ENCODE measurements around the gene SHLD1. TPM values are rescaled to one million over a fixed set of nuclear protein-coding genes. Genes with fewer than 3 reads are reported as not detected.
"Not testable (repeated sequence)": the region's sequence is repeated elsewhere in the genome, so short reads cannot be mapped to it uniquely, and the experiment has no call there.

The SHLD1 gene
- total RNA-seq, 2 donors from 2014 or later: 4.0 to 6.6 TPM

DNA sequence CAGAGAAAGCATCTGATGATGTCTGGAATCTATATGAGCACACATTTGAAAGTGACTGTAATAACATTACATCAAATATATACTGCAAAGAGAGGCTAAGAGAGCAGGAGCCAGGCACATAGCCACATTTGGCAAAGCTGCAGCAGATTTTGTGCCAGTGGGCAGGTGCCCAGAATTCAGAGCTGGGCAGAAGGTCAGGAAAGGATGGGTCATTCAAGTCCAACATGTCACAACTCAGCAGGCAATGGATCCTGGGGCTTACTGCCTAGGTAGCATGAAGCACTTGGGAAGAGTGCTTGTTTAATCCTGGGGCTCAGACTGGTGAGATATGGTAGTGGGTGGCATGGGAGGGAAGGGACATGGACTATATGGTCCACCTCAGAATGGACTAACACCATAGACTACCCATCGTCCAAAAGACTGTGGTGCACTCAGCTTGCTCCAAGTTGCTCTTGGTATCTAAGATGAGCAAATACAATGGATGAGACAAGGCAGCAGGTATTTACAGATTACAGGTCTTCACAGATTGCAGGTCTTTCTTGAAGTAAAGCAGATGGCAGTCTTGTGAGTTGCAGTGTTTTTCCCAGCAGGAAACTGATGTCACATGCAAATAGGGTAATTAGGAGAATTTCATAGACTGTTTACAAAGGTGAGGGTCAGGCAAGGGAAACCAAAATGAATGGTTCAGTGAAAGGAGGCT is 31.2 kb upstream of the SHLD1 start:
- H3K4me1 Mint-ChIP-seq: peaks cover 21% of the 10 kb centered on the region
- H3K36me3 Mint-ChIP-seq (ENCODE audit: low read depth): no peaks in the 10 kb centered on the region
- H3K27me3 ChIP-seq (ENCODE audit: control insufficient read depth, insufficient read depth, low read length, poor library complexity, severe bottlenecking): no peaks in the 10 kb centered on the region
- no peak for DNase-seq
- no peaks in the 10 kb centered on the region for H3K9me3 ChIP-seq (ENCODE audit: control insufficient read depth, low read length)
- H3K4me3 ChIP-seq (ENCODE audit: low read length): peak overlapping the region; percentile 51
- no peaks in the 10 kb centered on the region for H3K9me3 Mint-ChIP-seq
- TF ChIP-seq, protein P1, sequence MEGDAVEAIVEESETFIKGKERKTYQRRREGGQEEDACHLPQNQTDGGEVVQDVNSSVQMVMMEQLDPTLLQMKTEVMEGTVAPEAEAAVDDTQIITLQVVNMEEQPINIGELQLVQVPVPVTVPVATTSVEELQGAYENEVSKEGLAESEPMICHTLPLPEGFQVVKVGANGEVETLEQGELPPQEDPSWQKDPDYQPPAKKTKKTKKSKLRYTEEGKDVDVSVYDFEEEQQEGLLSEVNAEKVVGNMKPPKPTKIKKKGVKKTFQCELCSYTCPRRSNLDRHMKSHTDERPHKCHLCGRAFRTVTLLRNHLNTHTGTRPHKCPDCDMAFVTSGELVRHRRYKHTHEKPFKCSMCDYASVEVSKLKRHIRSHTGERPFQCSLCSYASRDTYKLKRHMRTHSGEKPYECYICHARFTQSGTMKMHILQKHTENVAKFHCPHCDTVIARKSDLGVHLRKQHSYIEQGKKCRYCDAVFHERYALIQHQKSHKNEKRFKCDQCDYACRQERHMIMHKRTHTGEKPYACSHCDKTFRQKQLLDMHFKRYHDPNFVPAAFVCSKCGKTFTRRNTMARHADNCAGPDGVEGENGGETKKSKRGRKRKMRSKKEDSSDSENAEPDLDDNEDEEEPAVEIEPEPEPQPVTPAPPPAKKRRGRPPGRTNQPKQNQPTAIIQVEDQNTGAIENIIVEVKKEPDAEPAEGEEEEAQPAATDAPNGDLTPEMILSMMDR (conservative IDR thresholded peaks at IDR 0.05): no peak
- H3K27ac ChIP-seq (ENCODE audit: low read depth, low read length): no peak overlapping the region
- H3K4me3 Mint-ChIP-seq: no peak overlapping the region
- H3K27ac Mint-ChIP-seq: peak overlapping the region; percentile 59
- H3K36me3 ChIP-seq (ENCODE audit: control insufficient read depth, insufficient read depth, low read length): no peaks in the 10 kb centered on the region
- peaks cover 15% of the 10 kb centered on the region for H3K4me1 ChIP-seq (ENCODE audit: control insufficient read depth, insufficient read depth, low read length)
- H3K9ac ChIP-seq (ENCODE audit: extremely low read depth, low read length, poor library complexity, severe bottlenecking): no peak overlapping the region
- WGBS, 2 experiments (ENCODE audit: insufficient coverage in 1 of 2, insufficient read length in 1 of 2): 78 to 83% methylated on average over 1 of the region's 1 CpG
- peaks cover 36% of the 10 kb centered on the region for H3K27me3 Mint-ChIP-seq (ENCODE audit: insufficient read depth)

DNA sequence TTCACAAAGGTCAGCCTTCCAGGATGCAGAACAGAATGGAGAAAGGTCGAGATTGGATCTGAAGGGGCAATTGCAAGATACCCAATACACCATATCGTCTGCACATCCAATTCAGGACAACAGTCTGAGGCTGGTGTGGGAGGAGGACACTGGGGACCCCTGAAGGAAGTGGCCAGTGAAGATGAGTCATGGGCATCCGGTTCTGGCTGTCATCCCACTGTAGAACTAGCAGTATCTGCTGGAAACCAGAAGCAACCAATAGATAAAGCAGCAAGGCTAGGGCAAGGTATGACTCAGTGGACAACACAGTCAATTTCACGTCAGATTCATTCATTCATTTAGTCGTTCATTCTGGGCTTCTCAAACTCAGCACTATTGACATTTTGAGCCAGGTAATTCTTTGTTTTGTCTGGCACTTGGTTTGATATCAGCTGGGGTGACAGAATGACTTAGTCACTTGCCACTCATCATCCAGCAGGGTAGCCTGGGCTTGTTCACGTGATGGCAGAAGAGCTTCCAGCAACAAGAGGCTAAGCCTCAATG is 30.3 kb upstream of the SHLD1 start:
- Mint-ChIP-seq H3K36me3 (ENCODE audit: low read depth) (no peaks in the 10 kb centered on the region), H3K4me3 (no peak overlapping the region), H3K4me1 (peaks cover 21% of the 10 kb centered on the region), H3K9me3 (no peaks in the 10 kb centered on the region), H3K27me3 (ENCODE audit: insufficient read depth) (peaks cover 30% of the 10 kb centered on the region), H3K27ac (peak overlapping the region; percentile 59)
- Histone ChIP-seq H3K4me1 (ENCODE audit: control insufficient read depth, insufficient read depth, low read length) (peaks cover 15% of the 10 kb centered on the region), H3K36me3 (ENCODE audit: control insufficient read depth, insufficient read depth, low read length) (no peaks in the 10 kb centered on the region), H3K9ac (ENCODE audit: extremely low read depth, low read length, poor library complexity, severe bottlenecking) (no peak overlapping the region), H3K27ac (ENCODE audit: low read depth, low read length) (no peak overlapping the region), H3K9me3 (ENCODE audit: control insufficient read depth, low read length) (no peaks in the 10 kb centered on the region), H3K4me3 (ENCODE audit: low read length) (peak overlapping the region; percentile 51), H3K27me3 (ENCODE audit: control insufficient read depth, insufficient read depth, low read length, poor library complexity, severe bottlenecking) (no peaks in the 10 kb centered on the region)
- peak; percentile 46 for DNase-seq
- TF ChIP-seq, protein P1 (conservative IDR thresholded peaks at IDR 0.05): no peak
- WGBS, 2 experiments (ENCODE audit: insufficient coverage in 1 of 2, insufficient read length in 1 of 2): 66 to 72% methylated on average over 4 to 6 of the region's 6 CpGs

DNA sequence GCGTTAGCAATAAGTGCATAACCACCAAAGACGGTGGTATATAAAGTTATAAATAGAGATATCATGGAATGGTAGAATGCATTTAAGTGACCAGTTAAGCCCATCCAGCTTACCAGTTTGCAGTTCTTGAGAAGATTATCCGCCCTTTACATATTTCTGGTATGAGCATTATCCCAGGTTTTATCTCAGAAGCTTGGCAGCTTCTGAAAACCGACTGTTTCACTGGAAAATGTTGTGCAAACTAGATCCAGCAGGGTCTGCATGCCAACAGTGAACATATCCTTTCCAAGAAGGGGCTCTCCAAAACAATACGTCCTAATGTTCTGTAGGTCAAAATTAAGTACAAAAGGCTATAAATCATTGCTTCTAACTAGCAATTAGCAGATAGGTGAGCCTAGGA is 29.5 kb upstream of the SHLD1 start:
- Histone ChIP-seq H3K4me3 (ENCODE audit: low read length) (no peak overlapping the region), H3K27ac (ENCODE audit: low read depth, low read length) (no peak overlapping the region), H3K4me1 (ENCODE audit: control insufficient read depth, insufficient read depth, low read length) (peaks cover 15% of the 10 kb centered on the region), H3K9me3 (ENCODE audit: control insufficient read depth, low read length) (no peaks in the 10 kb centered on the region), H3K27me3 (ENCODE audit: control insufficient read depth, insufficient read depth, low read length, poor library complexity, severe bottlenecking) (no peaks in the 10 kb centered on the region), H3K36me3 (ENCODE audit: control insufficient read depth, insufficient read depth, low read length) (no peaks in the 10 kb centered on the region), H3K9ac (ENCODE audit: extremely low read depth, low read length, poor library complexity, severe bottlenecking) (no peak overlapping the region)
- Mint-ChIP-seq H3K4me1 (peaks cover 21% of the 10 kb centered on the region), H3K4me3 (no peak overlapping the region), H3K36me3 (ENCODE audit: low read depth) (no peaks in the 10 kb centered on the region), H3K9me3 (no peaks in the 10 kb centered on the region), H3K27ac (no peak overlapping the region), H3K27me3 (ENCODE audit: insufficient read depth) (peaks cover 23% of the 10 kb centered on the region)
- 83 to 90% methylated on average over 2 to 5 of the region's 5 CpGs for WGBS, 2 experiments (ENCODE audit: insufficient coverage in 1 of 2, insufficient read length in 1 of 2)
- TF ChIP-seq, protein P1 (conservative IDR thresholded peaks at IDR 0.05): no peak
- DNase-seq: no peak

DNA sequence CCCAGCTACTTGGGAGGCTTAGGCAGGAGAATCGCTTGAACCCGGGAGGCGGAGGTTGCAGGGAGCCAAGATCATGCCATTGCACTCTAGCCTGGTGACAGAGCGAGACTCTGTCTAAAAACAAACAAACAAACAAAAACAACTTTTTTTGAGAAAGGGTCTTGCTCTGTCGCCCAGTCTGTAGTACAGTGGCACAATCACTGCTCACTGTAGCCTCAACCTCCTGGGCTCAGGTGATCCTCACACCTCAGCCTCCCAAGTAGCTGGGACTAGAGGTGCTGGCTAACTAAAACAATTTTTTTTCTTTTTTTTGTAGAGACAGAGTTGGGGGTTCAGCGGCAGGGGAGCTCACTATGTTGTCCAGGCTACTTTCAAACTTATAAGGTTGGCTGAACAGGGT is 28.8 kb upstream of the SHLD1 start:
- not testable (repeated sequence) for H3K4me3 ChIP-seq (ENCODE audit: low read length); H3K9ac ChIP-seq (ENCODE audit: extremely low read depth, low read length, poor library complexity, severe bottlenecking); H3K36me3 ChIP-seq (ENCODE audit: control insufficient read depth, insufficient read depth, low read length); H3K27ac ChIP-seq (ENCODE audit: low read depth, low read length); H3K9me3 Mint-ChIP-seq; H3K36me3 Mint-ChIP-seq (ENCODE audit: low read depth); H3K4me3 Mint-ChIP-seq; DNase-seq; H3K9me3 ChIP-seq (ENCODE audit: control insufficient read depth, low read length); H3K27me3 ChIP-seq (ENCODE audit: control insufficient read depth, insufficient read depth, low read length, poor library complexity, severe bottlenecking); H3K27ac Mint-ChIP-seq
- Mint-ChIP-seq H3K27me3 (ENCODE audit: insufficient read depth) (peaks cover 17% of the 10 kb centered on the region), H3K4me1 (peaks cover 21% of the 10 kb centered on the region)
- H3K4me1 ChIP-seq (ENCODE audit: control insufficient read depth, insufficient read depth, low read length): peaks cover 15% of the 10 kb centered on the region
- 95 to 98% methylated on average over 4 to 6 of the region's 6 CpGs for WGBS, 2 experiments (ENCODE audit: insufficient coverage in 1 of 2, insufficient read length in 1 of 2)

Data from endodermal cell (in vitro differentiated cells).